ENCODE data around the gene SEPHS2. TPM values are rescaled to one million over a fixed set of nuclear protein-coding genes. Genes with fewer than 3 reads are reported as not detected.

SEPHS2 gene
- total and polyA plus RNA-seq, 2 experiments from 2014 or later: 29.7 to 43.0 TPM

DNA sequence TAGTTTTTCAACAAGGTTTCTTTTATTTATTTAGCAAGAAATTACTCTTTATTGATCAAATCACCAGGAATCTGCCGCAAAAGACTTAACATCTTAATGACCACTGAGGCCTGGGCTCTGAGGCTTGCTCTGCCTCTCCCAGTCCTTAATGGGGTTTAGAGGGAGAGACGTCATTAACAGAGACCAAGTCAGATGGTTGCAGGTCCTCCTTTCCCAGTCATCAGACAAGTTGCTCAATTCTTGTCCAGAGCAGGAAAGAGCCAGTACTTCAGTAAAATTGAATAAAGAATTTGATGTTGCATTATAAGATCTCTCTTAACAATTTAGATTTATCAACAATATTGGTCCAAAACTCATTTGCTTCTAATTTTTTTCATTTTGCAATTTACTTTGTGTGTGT, 2.0 kb downstream of the SEPHS2 start:
- Histone ChIP-seq H3K27ac (ENCODE audit: low read depth) (no peak overlapping the region), H2AFZ (no peak overlapping the region), H3K4me3 (peak overlapping the region; percentile 77; the same call in 1 of the 2 replicates), H3K27me3 (ENCODE audit: insufficient read depth) (no peaks in the 10 kb centered on the region), H3F3A (replicated peaks; ENCODE audit: low read depth) (peaks cover 6% of the 10 kb centered on the region; the same call in 1 of the 2 replicates), H3K36me3 (ENCODE audit: insufficient read depth) (no peaks in the 10 kb centered on the region), H4K20me1 (replicated peaks; ENCODE audit: insufficient read depth) (peaks cover 8% of the 10 kb centered on the region), H3K4me1 (ENCODE audit: insufficient read depth) (peaks cover 14% of the 10 kb centered on the region; the same call in 1 of the 2 replicates), H3K9me2 (ENCODE audit: insufficient read depth) (peaks cover 7% of the 10 kb centered on the region), H3K4me2 (peak overlapping the region; percentile 84), H3K79me2 (replicated peaks; ENCODE audit: insufficient read depth) (peaks cover 13% of the 10 kb centered on the region)
- peaks cover 26% of the 10 kb centered on the region for H3K36me3 Mint-ChIP-seq (ENCODE audit: low read depth)
- no peak for TF ChIP-seq CTCF (conservative IDR thresholded peaks at IDR 0.05; ENCODE audit: low read depth in 2 of 2)
- no peak overlapping the region for H3K27ac Mint-ChIP-seq
- H3K9me3 Mint-ChIP-seq: peaks cover 19% of the 10 kb centered on the region; the same call in 2 of the 3 replicates
- H3K27me3 Mint-ChIP-seq (ENCODE audit: insufficient read depth, low read depth, poor library complexity): peaks cover 11% of the 10 kb centered on the region
- DNase-seq (ENCODE audit: low spot score) (no peak), ATAC-seq (no peak)
- H3K4me3 Mint-ChIP-seq: peak overlapping the region; percentile 74; the same call in 1 of the 3 replicates
- peaks cover 25% of the 10 kb centered on the region for H3K4me1 Mint-ChIP-seq

DNA sequence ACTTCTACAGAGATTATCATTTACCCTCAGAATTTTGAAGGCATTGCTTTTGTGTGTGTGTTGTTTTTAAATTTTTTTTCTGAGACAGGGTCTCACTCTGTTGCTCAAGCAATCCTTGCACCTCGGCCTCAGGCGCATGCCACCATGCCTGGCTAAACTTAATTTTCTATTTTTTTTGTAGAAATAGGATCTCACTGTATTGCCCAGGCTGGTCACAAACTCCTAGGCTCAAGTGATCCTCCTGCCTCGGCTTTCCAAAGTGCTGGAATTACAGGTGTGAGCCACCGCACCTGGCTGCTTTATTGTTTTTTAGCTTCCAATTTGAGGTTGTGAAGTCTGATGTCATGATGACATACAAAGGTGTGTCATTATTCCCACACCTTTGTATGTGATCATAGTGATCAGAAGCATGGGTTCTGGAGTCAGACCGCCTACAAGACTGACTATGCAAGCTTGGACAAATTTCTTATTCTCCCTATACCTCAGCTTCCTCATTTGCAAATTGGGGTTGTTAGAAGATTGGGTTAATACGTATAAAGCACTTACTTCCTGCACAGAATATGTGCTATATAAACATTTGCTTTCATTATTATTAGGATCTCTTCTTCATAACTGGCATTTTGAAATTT, 5.8 kb downstream of the SEPHS2 start:
- H3K27me3 ChIP-seq (ENCODE audit: insufficient read depth): 0 out of 2 replicates have a peak, but pooled peaks cover 3% of the 10 kb centered on the region
- Mint-ChIP-seq H3K36me3 (ENCODE audit: low read depth) (peaks cover 19% of the 10 kb centered on the region), H3K4me3 (no peak overlapping the region), H3K4me1 (peaks cover 19% of the 10 kb centered on the region), H3K9me3 (peaks cover 11% of the 10 kb centered on the region; the same call in 2 of the 3 replicates), H3K27ac (no peak overlapping the region), H3K27me3 (ENCODE audit: insufficient read depth, low read depth, poor library complexity) (peaks cover 5% of the 10 kb centered on the region)
- no peaks in the 10 kb centered on the region for H3K36me3 ChIP-seq (ENCODE audit: insufficient read depth)
- peaks cover 6% of the 10 kb centered on the region; the same call in 1 of the 2 replicates for H3F3A ChIP-seq (replicated peaks; ENCODE audit: low read depth)
- H3K4me2 ChIP-seq: no peak overlapping the region
- peaks cover 8% of the 10 kb centered on the region for H4K20me1 ChIP-seq (replicated peaks; ENCODE audit: insufficient read depth)
- no peak overlapping the region for H3K4me3 ChIP-seq
- H3K9me2 ChIP-seq (ENCODE audit: insufficient read depth): peaks cover 6% of the 10 kb centered on the region
- TF ChIP-seq, protein P1, sequence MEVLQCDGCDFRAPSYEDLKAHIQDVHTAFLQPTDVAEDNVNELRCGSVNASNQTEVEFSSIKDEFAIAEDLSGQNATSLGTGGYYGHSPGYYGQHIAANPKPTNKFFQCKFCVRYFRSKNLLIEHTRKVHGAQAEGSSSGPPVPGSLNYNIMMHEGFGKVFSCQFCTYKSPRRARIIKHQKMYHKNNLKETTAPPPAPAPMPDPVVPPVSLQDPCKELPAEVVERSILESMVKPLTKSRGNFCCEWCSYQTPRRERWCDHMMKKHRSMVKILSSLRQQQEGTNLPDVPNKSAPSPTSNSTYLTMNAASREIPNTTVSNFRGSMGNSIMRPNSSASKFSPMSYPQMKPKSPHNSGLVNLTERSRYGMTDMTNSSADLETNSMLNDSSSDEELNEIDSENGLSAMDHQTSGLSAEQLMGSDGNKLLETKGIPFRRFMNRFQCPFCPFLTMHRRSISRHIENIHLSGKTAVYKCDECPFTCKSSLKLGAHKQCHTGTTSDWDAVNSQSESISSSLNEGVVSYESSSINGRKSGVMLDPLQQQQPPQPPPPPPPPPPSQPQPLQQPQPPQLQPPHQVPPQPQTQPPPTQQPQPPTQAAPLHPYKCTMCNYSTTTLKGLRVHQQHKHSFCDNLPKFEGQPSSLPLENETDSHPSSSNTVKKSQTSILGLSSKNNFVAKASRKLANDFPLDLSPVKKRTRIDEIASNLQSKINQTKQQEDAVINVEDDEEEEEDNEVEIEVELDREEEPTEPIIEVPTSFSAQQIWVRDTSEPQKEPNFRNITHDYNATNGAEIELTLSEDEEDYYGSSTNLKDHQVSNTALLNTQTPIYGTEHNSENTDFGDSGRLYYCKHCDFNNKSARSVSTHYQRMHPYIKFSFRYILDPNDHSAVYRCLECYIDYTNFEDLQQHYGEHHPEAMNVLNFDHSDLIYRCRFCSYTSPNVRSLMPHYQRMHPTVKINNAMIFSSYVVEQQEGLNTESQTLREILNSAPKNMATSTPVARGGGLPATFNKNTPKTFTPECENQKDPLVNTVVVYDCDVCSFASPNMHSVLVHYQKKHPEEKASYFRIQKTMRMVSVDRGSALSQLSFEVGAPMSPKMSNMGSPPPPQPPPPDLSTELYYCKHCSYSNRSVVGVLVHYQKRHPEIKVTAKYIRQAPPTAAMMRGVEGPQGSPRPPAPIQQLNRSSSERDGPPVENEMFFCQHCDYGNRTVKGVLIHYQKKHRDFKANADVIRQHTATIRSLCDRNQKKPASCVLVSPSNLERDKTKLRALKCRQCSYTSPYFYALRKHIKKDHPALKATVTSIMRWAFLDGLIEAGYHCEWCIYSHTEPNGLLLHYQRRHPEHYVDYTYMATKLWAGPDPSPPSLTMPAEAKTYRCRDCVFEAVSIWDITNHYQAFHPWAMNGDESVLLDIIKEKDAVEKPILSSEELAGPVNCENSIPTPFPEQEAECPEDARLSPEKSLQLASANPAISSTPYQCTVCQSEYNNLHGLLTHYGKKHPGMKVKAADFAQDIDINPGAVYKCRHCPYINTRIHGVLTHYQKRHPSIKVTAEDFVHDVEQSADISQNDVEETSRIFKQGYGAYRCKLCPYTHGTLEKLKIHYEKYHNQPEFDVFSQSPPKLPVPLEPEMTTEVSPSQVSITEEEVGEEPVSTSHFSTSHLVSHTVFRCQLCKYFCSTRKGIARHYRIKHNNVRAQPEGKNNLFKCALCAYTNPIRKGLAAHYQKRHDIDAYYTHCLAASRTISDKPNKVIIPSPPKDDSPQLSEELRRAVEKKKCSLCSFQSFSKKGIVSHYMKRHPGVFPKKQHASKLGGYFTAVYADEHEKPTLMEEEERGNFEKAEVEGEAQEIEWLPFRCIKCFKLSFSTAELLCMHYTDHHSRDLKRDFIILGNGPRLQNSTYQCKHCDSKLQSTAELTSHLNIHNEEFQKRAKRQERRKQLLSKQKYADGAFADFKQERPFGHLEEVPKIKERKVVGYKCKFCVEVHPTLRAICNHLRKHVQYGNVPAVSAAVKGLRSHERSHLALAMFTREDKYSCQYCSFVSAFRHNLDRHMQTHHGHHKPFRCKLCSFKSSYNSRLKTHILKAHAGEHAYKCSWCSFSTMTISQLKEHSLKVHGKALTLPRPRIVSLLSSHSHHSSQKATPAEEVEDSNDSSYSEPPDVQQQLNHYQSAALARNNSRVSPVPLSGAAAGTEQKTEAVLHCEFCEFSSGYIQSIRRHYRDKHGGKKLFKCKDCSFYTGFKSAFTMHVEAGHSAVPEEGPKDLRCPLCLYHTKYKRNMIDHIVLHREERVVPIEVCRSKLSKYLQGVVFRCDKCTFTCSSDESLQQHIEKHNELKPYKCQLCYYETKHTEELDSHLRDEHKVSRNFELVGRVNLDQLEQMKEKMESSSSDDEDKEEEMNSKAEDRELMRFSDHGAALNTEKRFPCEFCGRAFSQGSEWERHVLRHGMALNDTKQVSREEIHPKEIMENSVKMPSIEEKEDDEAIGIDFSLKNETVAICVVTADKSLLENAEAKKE (CRISPR knock-in tag; IDR thresholded peaks at IDR 0.05): no peak
- TF ChIP-seq STAT1 (IDR thresholded peaks at IDR 0.05; ENCODE audit: unreplicated experiment) (no peak), POLR2AphosphoS5 (IDR thresholded peaks at IDR 0.05; ENCODE audit: low read depth) (no peak), ZNF114 (CRISPR knock-in tag; IDR thresholded peaks at IDR 0.05) (no peak), EZH2 (IDR thresholded peaks at IDR 0.05; ENCODE audit: low read depth, unreplicated experiment) (no peak)
- TF ChIP-seq, protein P2, sequence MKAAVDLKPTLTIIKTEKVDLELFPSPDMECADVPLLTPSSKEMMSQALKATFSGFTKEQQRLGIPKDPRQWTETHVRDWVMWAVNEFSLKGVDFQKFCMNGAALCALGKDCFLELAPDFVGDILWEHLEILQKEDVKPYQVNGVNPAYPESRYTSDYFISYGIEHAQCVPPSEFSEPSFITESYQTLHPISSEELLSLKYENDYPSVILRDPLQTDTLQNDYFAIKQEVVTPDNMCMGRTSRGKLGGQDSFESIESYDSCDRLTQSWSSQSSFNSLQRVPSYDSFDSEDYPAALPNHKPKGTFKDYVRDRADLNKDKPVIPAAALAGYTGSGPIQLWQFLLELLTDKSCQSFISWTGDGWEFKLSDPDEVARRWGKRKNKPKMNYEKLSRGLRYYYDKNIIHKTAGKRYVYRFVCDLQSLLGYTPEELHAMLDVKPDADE (IDR thresholded peaks at IDR 0.05): no peak
- H3K27ac ChIP-seq (ENCODE audit: low read depth): no peak overlapping the region
- H2AFZ ChIP-seq: no peak overlapping the region
- no peak for DNase-seq (ENCODE audit: low spot score)
- peaks cover 11% of the 10 kb centered on the region for H3K79me2 ChIP-seq (replicated peaks; ENCODE audit: insufficient read depth)
- no peak for ATAC-seq
- H3K4me1 ChIP-seq (ENCODE audit: insufficient read depth): peaks cover 14% of the 10 kb centered on the region; the same call in 1 of the 2 replicates
